Left renal pelvis (tissue), 4 donors: ENCODE data around the gene GOLGA2. TPM values are rescaled to one million over a fixed set of nuclear protein-coding genes. Genes with fewer than 3 reads are reported as not detected.

Experiments
- DNase-seq, 4 donors: peaks; one replicate each; pipeline ENCODE4 v3.0.0-alpha.2; 2013; ENCODE audit warnings: low read depth in 4 of 4, low spot score in 3 of 4
- polyA plus RNA-seq, 4 donors: library from polyadenylated mRNA; unstranded; fragments of 120-200 nt; gene quantifications; one replicate each; pipeline ENCODE4 v1.2.1, GENCODE V29; 2013; ENCODE audit not compliant: insufficient read length in 4 of 4

The GOLGA2 gene
- polyA plus RNA-seq, 4 donors, result 71.5 to 126 (median 94.2) TPM

- DNase-seq, result no peak
Observed at GRCh38 chr9:128216781-128217553, 58.8 kb downstream of the GOLGA2 start.

- DNase-seq, result no peak
Observed at GRCh38 chr9:128215491-128216409, 60.1 kb downstream of the GOLGA2 start.

- no peak for DNase-seq
Observed at GRCh38 chr9:128214571-128215490, 61.0 kb downstream of the GOLGA2 start.

- no peak for DNase-seq
Observed at GRCh38 chr9:128213746-128214497, 61.9 kb downstream of the GOLGA2 start.

- no peak for DNase-seq
Observed at GRCh38 chr9:128211981-128212281, 63.9 kb downstream of the GOLGA2 start.

GRCh38 chr9:128211186-128211980, 64.4 kb downstream of the GOLGA2 start:
- DNase-seq, result no peak

- no peak for DNase-seq
Observed at GRCh38 chr9:128208946-128209669, 66.7 kb downstream of the GOLGA2 start.

- DNase-seq, result no peak
Observed at GRCh38 chr9:128208386-128208785, 67.4 kb downstream of the GOLGA2 start.

GRCh38 chr9:128206916-128207910, 68.6 kb downstream of the GOLGA2 start:
- no peak for DNase-seq

- DNase-seq, result no peak
Observed at GRCh38 chr9:128206484-128206883, 69.3 kb downstream of the GOLGA2 start.

Other genes starting within 250 kb of the GOLGA2 start
- 10 to 100 TPM in 2 of 4 donors, 1 to 10 TPM in 2; 7.6 to 14.0 (median 11.0) TPM for gene NAIF1, start 208.7 kb downstream of the GOLGA2 start, polyA plus RNA-seq
- 10 to 100 TPM; 12.5 to 17.2 (median 13.1) TPM for gene SLC25A25, start 207.8 kb downstream of the GOLGA2 start, polyA plus RNA-seq
- gene PTGES2, start 148.3 kb downstream of the GOLGA2 start, polyA plus RNA-seq, result 10 to 100 TPM; 27.0 to 68.2 (median 42.8) TPM
- 1 to 10 TPM in 2 of 4 donors, under 1 TPM in 1, not detected in 1; 0.80 to 4.6 (median 1.3) TPM for gene LCN2, start 126.6 kb downstream of the GOLGA2 start, polyA plus RNA-seq
- 10 to 100 TPM; 33.1 to 65.4 (median 38.4) TPM for gene BBLN, start 115.7 kb downstream of the GOLGA2 start, polyA plus RNA-seq
- gene CIZ1, start 84.4 kb downstream of the GOLGA2 start, polyA plus RNA-seq, result 100 to 1,000 TPM; 116 to 160 (median 124) TPM
- 100 to 1,000 TPM in 2 of 4 donors, 10 to 100 TPM in 2; 47.8 to 204 (median 102) TPM for gene DNM1, start 72.6 kb downstream of the GOLGA2 start, polyA plus RNA-seq
- gene SWI5, start 269 bp upstream of the GOLGA2 start, polyA plus RNA-seq, result 10 to 100 TPM; 24.7 to 35.7 (median 31.1) TPM
- gene TRUB2, start 46.4 kb upstream of the GOLGA2 start, polyA plus RNA-seq, result 10 to 100 TPM; 27.6 to 42.9 (median 36.1) TPM
- 10 to 100 TPM; 35.3 to 92.2 (median 56.3) TPM for gene COQ4, start 46.8 kb upstream of the GOLGA2 start, polyA plus RNA-seq
- 10 to 100 TPM; 11.2 to 22.6 (median 16.7) TPM for gene SLC27A4, start 64.5 kb upstream of the GOLGA2 start, polyA plus RNA-seq
- gene URM1, start 95.4 kb upstream of the GOLGA2 start, polyA plus RNA-seq, result 10 to 100 TPM; 48.5 to 61.2 (median 53.6) TPM
- gene CERCAM, start 144.8 kb upstream of the GOLGA2 start, polyA plus RNA-seq, result 100 to 1,000 TPM in 1 of 4 donors, 10 to 100 TPM in 3; 37.7 to 103 (median 50.1) TPM
- gene ODF2, start 180.0 kb upstream of the GOLGA2 start, polyA plus RNA-seq, result 10 to 100 TPM; 29.8 to 51.4 (median 45.3) TPM
- gene GLE1, start 228.7 kb upstream of the GOLGA2 start, polyA plus RNA-seq, result 10 to 100 TPM; 20.0 to 30.7 (median 30.3) TPM